ENCODE results near the gene HSF2.
A peak's percentile ranks its signal among the peaks of the same experiment; 100 is the strongest.

The HSF2 gene

DNA sequence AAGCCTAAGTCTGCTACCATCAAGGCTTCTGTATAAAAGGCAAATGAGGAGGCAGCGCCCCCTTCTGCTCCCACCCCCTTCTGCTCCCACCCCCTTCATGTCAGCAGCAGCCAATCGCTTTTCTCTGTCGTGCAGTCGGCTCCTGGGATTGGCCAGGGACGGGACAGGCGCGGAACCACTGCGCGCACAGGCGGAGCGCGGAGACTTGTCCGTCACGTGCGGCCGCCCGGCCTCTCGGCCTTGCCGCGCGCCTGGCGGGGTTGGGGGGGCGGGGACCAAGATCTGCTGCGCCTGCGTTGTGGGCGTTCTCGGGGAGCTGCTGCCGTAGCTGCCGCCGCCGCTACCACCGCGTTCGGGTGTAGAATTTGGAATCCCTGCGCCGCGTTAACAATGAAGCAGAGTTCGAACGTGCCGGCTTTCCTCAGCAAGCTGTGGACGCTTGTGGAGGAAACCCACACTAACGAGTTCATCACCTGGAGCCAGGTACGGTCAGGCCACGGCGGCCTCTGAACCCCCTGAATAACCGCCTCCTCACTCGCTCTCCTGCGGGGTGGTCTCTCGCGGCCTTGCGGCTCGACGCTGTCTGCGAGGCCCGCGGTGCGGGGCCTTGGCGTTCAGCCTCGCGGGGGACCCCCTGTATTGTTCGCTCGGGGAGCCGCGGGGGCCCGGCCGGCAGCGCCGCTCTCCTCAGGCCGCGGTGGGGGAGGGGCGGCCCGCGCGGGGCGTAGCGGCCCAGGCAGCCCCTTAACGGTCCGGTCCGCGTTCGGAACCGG lies at the start of gene HSF2:
HSF2 (plus strand) TSS at position 305 of the 773 bp plus-strand sequence; CDS start at position 391, 86 bp downstream.
- peak; percentile 81 to 90 (median 90) for DNase-seq

DNA sequence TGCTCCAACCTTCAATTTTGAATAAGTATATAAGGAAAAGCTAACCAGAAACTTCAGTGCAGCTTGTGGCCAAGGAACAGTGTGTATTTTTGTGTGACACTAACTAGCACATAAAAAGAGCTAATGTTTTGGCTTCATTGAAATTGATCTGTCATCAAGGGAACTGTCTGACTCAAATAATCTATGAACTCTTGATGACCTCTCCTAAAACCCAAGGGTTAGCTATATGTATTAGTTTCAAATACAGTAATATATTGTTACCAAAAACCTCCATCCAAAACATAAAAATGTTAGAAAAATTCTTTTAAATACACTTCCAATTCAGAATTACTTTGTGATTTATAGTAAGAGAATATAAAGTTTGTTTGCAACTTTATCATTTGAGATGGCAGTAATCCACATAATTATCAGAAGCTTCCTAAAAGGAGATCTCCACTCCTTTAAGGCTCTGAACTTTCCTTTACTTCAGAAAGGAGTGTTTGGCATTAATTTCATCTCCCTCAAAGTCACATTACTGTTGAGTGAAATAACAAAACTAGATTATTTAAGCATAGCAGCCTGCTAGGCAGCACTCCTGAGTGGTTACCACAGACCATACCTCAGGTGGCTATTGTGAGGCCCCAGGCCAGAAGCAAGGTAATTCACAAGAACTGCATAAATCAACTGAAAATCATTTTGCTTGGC lies 46.3 kb upstream of the HSF2 start:
- DNase-seq = no peak

- DNase-seq = no peak
These were observed 38.6 kb upstream of the HSF2 start for GRCh38 chr6:122360809-122361208.

DNA sequence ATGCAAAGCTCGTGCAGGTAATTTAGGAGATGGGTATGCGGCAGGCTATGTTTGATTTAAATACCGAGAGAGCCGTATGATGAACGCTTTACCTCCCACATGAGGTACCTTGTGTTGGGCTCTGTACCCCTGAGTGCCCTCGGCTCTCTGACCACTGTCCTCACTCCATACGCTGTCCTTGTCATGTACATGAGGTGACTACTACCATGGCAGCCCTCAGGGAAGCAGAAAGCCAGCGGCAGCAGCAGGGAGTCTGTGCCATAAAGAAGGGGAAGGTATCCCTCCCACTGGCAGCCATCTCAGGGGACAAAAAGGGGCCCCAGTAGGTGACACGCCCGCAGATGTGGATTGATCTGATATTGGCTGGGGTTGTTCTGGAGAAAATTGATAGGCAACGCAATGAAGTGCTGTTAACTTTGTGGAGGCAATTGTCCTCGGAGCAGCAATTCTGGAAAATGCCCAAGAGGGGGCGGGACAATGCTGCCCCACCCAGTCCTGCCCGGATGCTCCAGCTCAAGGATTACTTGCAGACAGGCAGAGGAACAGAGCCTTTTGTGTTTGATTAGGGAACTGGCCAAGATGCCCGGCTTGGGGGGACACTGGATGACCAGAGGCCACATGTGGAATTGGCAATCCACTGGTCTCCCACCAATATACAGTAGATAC lies 38.0 kb upstream of the HSF2 start:
- DNase-seq = no peak

- DNase-seq = no peak
These were observed 35.5 kb upstream of the HSF2 start for GRCh38 chr6:122363769-122364483.

DNA sequence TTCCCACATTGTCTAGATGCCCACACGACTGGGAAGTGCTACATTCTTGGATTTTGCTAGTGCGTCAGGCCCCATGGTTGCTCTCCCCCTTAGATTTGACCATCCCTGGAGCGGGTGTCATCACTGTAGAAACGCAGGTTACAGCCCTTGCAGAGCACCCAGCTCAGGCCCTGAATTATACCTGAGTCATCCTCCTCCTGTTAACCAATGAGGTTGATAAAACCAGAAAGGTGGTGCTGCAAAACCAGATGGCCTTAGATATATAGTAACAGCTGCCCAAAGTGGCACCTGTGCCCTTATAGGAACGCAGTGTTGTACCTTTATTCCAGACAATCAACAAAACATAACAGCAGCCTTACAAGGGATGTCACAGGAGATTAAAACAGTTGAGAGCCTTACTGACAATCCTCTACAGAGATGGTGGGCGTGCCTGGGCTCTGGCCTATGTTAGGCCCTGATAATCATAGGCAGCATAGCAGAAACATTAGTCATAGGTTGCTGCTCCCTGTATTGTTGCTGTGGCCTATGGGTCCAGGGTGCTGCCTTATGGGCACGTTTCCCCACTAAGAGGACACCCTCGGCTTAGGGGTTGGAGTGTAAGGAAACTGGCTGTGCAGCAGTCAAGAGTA lies 33.6 kb upstream of the HSF2 start:
- no peak for DNase-seq

DNA sequence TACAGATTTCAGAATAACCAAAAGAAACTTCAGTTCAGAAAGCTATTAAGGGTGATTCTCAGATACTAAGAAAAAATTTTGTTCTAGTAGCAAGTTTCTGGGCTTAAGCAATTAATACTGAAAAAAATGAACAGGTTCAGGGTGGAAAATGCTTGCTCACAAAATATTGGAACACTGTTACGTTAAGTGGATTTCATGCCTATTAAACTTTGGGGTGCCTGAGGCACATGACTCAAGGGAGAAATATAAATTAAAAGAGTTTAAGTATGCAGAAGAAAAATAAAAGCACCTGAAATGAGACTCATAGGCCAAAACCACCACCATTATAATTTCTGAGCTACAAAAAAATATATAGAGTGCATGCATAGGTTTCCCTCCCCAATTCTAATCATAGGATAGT lies 32.3 kb upstream of the HSF2 start:
- DNase-seq = no peak

DNA sequence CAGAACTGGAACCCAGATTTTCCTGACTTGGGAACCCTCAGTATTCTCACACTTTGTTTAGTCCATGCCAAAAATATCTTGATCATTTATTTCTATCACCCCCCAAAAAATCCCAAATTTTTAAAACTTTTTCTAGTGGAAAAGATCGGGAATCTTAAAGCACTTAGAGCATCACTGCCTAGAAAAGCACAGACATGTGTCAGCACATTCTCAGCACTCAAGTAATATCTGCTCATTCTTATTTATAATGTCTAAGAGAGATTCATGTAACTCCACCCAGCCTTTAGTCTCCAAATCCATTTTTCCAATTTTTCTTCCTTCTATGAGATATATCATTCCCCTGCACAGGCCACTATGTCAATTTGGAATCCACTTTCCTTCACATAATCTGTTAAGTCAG lies 29.9 kb upstream of the HSF2 start:
- DNase-seq = no peak

GRCh38 chr6:122372647-122373046 lies 26.8 kb upstream of the HSF2 start:
- DNase-seq = no peak

DNA sequence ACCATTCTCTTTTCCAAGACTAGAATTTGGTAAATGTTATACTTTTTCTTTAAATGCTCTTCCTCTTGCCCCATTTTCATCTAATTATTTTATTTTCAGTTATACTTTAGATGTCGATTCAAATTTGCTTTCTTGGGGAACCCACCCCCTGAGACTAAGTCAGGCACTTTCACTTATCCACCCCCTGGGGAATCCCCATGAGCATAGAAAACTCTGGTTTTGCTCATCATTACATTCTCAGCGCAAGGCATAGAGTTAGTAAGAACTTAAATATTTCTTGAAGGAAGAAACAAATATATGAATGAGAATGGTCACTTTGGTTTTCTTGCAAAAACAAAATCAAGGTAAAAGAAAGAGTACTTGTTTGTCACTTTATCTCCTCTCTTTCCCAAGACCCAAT lies 25.1 kb upstream of the HSF2 start:
- DNase-seq = no peak

DNA sequence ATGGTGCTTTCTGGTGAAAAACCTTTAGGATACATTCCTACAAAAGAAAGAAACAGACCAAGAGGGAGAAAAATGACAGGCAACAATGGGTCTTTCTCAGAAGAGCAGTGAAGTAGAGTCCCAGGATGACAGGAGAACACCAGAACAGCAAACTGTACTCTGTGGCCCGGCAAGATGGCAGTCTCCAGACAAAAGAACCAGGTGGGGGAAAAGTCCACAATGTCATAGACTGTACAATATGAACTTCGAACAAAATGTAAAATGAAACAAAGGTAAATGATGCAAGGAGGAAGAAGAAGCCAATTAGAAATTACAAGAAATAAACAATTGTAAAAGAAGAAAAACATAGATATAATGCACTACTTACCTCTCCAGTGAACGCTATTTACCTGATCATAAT lies 23.2 kb upstream of the HSF2 start:
- no peak for DNase-seq

GRCh38 chr6:122381494-122382265 lies 17.8 kb upstream of the HSF2 start:
- DNase-seq = peak in 2 of 4 experiments; percentile 11 to 28

- DNase-seq = no peak
These were observed 13.4 kb upstream of the HSF2 start for GRCh38 chr6:122385857-122386612.

DNA sequence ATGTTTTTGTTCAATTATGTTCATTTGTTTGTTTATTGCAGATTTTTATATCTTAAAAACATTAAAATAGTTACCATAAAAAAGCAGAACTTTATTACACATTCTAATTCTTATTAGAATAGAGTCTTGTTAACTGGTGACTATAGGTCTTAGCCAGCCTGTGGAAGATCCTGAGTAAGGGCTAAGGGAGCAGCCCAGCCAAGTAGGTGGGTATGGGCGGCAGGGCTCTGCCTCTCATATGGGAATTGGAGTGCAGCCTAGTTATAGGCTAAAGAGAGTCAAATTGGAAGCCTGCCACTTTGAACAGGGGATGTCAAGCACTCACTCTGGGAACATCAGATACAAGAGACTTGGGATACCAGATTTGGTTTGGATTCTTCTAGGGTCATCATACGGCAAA lies 10.5 kb upstream of the HSF2 start:
- no peak for DNase-seq

DNA sequence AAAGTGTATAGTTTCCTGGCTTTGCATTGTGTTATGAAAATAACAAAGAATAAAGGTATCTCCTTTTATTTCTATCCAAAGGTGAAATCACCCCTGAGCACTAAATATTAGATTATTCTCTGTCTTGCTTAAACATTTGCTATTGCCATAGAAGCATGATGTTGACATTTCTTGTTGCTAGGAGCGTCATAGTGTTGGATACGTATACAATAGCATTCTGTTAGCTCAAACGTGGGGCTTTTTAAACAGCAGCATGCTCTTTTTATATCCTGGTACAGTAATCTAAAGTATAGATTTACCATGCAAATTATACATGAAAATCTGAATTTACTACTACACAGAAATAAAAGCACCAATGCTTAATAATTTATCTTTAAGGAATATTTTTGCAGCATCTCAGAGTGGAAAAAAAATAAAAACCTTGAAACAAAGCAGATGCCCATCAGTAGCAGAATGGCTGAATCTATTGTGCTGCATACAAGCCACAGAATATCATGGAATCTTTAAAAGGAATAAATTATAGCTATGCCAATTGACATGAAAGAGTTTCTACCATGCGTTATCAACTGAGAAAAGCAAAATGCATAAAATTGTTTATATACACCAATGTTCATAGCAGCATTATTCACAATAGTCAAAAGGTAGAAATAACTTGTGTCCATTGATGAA lies 9.6 kb upstream of the HSF2 start:
- DNase-seq = no peak

DNA sequence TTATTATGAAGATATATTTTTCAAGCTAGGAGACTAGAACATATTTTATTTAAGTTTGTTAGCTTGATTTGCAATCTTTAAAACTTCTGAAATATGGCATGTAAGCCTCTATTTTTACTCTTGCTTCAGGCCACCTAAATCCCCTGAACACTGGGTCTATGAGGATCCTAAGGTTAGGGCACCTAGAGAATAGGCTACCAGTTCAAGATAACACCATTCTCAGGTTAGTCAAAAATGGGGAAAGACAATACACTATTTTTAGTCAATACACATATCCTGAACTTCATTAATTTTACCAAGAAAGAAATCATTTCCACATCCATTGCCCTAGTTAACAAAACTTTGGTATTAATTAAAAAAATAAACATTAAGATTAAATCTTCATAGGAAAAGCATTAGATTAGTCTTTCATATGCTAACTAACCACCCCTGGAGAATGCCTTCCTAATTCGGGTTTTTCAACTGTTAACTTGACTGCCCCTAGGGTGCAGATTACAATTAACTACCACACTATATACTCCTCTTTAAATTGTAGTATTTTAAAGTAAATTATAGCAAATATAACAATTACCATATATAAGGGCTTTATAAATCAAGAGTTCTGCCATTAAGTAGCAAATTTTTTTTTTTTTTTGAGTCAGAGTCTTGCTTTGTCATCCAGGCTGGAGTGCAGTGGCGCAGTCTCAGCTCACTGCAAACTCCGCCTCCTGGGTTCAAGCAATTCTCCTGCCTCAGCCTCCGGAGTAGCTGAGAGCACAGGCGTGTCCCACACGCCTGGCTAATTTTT lies 6.7 kb upstream of the HSF2 start:
- no peak for DNase-seq

- DNase-seq = no peak
These were observed 6.0 kb upstream of the HSF2 start for GRCh38 chr6:122393351-122393896.

DNA sequence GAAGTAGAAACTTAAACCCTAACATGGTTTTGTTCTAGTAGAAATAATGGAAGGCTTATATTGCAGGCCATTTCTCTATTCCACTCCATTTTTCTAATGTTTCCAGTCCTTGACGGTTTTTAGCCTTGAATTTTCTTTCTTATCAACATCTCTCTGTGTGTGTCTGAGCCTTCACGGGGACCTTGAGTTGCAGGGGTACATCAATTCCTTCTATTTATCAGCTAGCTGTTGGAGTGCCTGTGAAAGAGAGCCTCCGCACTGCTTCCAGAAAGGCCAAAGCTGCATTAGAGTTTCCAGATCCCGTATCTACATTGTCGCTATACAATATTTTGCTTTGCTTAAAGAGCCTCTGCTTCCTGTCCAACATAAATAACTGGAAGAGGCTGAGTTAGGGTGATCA lies 5.4 kb upstream of the HSF2 start:
- no peak for DNase-seq

- no peak for DNase-seq
These were observed 451 bp upstream of the HSF2 start for GRCh38 chr6:122399055-122399347.

- no peak for DNase-seq
These were observed 634 bp downstream of the HSF2 start for GRCh38 chr6:122400121-122400450.
